H1 (cell line): ENCODE data around the gene EGLN2. TPM values are rescaled to one million over a fixed set of nuclear protein-coding genes. Genes with fewer than 3 reads are reported as not detected.
"Not testable (repeated sequence)": the region's sequence is repeated elsewhere in the genome, so short reads cannot be mapped to it uniquely, and the experiment has no call there.

Source experiments
- CTCF ChIA-PET: fragments of 300-600 bp; sonication (Branson Sonifier 250); formaldehyde crosslinking; loops from one replicate; lab custom pipeline; 2021; ENCODE audit not compliant: partially characterized antibody; lab: Charles Lee
- POLR2A ChIA-PET: fragments of 300-600 bp; sonication (Branson Sonifier 250); formaldehyde crosslinking; loops from one replicate; lab custom pipeline; 2021; ENCODE audit warnings: inconsistent platforms; ENCODE audit not compliant: partially characterized antibody; lab: Charles Lee
- DNase-seq, 2 experiments: peaks; one replicate each; pipeline versions ENCODE4 v3.0.0 to v3.0.0-alpha.2; 2010 to 2022; ENCODE audit warnings: low spot score in 2 of 2, low read depth in 1 of 2, mixed read lengths in 1 of 2
- FAIRE-seq: peaks from 2 replicates; lab custom pipeline; 2011; peaks lifted over from hg19 to GRCh38; lab: Jason Lieb, UNC
- H2AFZ ChIP-seq: 2 replicates; pipeline ENCODE4 v1.8.1; 2012; ENCODE audit warnings: low read length, inconsistent platforms
- H2AK5ac ChIP-seq: 2 replicates; pipeline ENCODE4 v1.6.1; 2013; ENCODE audit warnings: low read depth, low read length
- H2BK120ac ChIP-seq: replicated peaks from 2 replicates; pipeline ENCODE3; 2013; ENCODE audit warnings: low read depth, low read length, inconsistent platforms
- H2BK12ac ChIP-seq: 2 replicates; pipeline ENCODE4 v1.6.1; 2013; ENCODE audit warnings: low read depth, low read length
- H2BK15ac ChIP-seq: 2 replicates; pipeline ENCODE4 v1.6.1; 2013; ENCODE audit warnings: low read length
- H2BK20ac ChIP-seq: 2 replicates; pipeline ENCODE4 v1.6.1; 2013; ENCODE audit warnings: low read length
- H2BK5ac ChIP-seq: 2 replicates; pipeline ENCODE4 v1.6.1; 2013; ENCODE audit warnings: low read depth, low read length
- H3K14ac ChIP-seq: 2 replicates; pipeline ENCODE4 v1.6.1; 2013; ENCODE audit warnings: inconsistent platforms; ENCODE audit not compliant: insufficient read length
- H3K18ac ChIP-seq: 2 replicates; pipeline ENCODE4 v1.6.1; 2013; ENCODE audit warnings: low read length; ENCODE audit errors: extremely low read depth
- H3K23ac ChIP-seq: 2 replicates; pipeline ENCODE4 v1.6.1; 2013; ENCODE audit warnings: inconsistent platforms; ENCODE audit not compliant: insufficient read length
- H3K23me2 ChIP-seq: 2 replicates; pipeline ENCODE4 v1.6.1; 2013; ENCODE audit warnings: low read depth, low read length
- H3K27ac ChIP-seq: 2 replicates; pipeline ENCODE4 v1.6.1; 2011; ENCODE audit warnings: low read depth, low read length, inconsistent platforms
- H3K27me3 ChIP-seq, 4 experiments: replicated peaks in 1 of 4; 1 replicate in 1 of 4; 2 replicates in 3 of 4; pipeline versions ENCODE4 v1.6.1 to v1.8.1; 2011 to 2013; ENCODE audit warnings: low read length in 3 of 4, mild to moderate bottlenecking in 3 of 4, inconsistent platforms in 2 of 4, mixed read lengths in 2 of 4, moderate library complexity in 1 of 4; ENCODE audit not compliant: control insufficient read depth in 3 of 4, insufficient read depth in 3 of 4; ENCODE audit errors: extremely low read depth in 1 of 4
- H3K36me3 ChIP-seq, 4 experiments: 2 replicates each; pipeline versions ENCODE4 v1.6.1 to v1.8.1; 2011 to 2013; ENCODE audit warnings: mild to moderate bottlenecking in 4 of 4, low read length in 3 of 4, moderate library complexity in 2 of 4, control low read depth in 1 of 4, inconsistent platforms in 1 of 4; ENCODE audit not compliant: insufficient read depth in 4 of 4, control insufficient read depth in 2 of 4
- H3K4ac ChIP-seq: replicated peaks from 2 replicates; pipeline ENCODE3; 2013; ENCODE audit warnings: low read length, low read depth, mixed read lengths, inconsistent platforms; ENCODE audit not compliant: insufficient read length
- H3K4me1 ChIP-seq, 4 experiments: replicated peaks in 1 of 4; 1 replicate in 1 of 4; 2 replicates in 3 of 4; pipeline versions ENCODE4 v1.6.1 to v1.8.1; 2011 to 2013; ENCODE audit warnings: low read length in 3 of 4, inconsistent platforms in 2 of 4, mixed read lengths in 1 of 4; ENCODE audit not compliant: insufficient read depth in 4 of 4, control insufficient read depth in 3 of 4
- H3K4me2 ChIP-seq, 2 experiments: 2 replicates each; pipeline versions ENCODE4 v1.6.1 to v1.8.1; 2011 to 2013; ENCODE audit warnings: low read depth in 2 of 2, low read length in 2 of 2, control low read depth in 1 of 2, inconsistent platforms in 1 of 2, mild to moderate bottlenecking in 1 of 2; ENCODE audit not compliant: insufficient read depth in 1 of 2
- H3K4me3 ChIP-seq, 4 experiments: fragments of 200-600, 300-600 bp in 1 of 4; sonication (generic), shearing (Covaris generic), sonication (Bioruptor Twin) in 1 of 4; 2 replicates each; pipeline versions ENCODE4 v1.5.1 to v1.8.1; 2011 to 2016; ENCODE audit warnings: low read length in 4 of 4, low read depth in 3 of 4, control low read depth in 2 of 4, inconsistent platforms in 2 of 4, mild to moderate bottlenecking in 2 of 4, mixed read lengths in 1 of 4, moderate library complexity in 1 of 4; ENCODE audit not compliant: insufficient read depth in 2 of 4; ENCODE audit errors: extremely low read depth in 1 of 4
- H3K56ac ChIP-seq: replicated peaks from 2 replicates; pipeline ENCODE3; 2013; ENCODE audit warnings: low read depth, mild to moderate bottlenecking, mixed read lengths, low read length, inconsistent platforms; ENCODE audit not compliant: insufficient read length
- H3K79me1 ChIP-seq: 2 replicates; pipeline ENCODE4 v1.6.1; 2013; ENCODE audit warnings: low read depth, low read length, control low read depth
- H3K79me2 ChIP-seq, 2 experiments: 2 replicates each; pipeline versions ENCODE4 v1.6.1 to v1.8.1; 2012 to 2013; ENCODE audit warnings: low read length in 2 of 2, mild to moderate bottlenecking in 2 of 2, inconsistent platforms in 1 of 2; ENCODE audit not compliant: insufficient read depth in 2 of 2, control insufficient read depth in 1 of 2
- H3K9ac ChIP-seq, 4 experiments: replicated peaks in 1 of 4; 1 replicate in 1 of 4; 2 replicates in 3 of 4; pipeline versions ENCODE4 v1.6.1 to v1.8.1; 2011 to 2013; ENCODE audit warnings: low read depth in 3 of 4, low read length in 3 of 4, control low read depth in 2 of 4, mild to moderate bottlenecking in 2 of 4, moderate library complexity in 2 of 4, inconsistent platforms in 1 of 4; ENCODE audit errors: extremely low read depth in 1 of 4
- H3K9me3 ChIP-seq, 2 experiments: 2 replicates each; pipeline versions ENCODE4 v1.6.1 to v1.8.1; 2012 to 2013; ENCODE audit warnings: mild to moderate bottlenecking in 2 of 2, moderate library complexity in 2 of 2, control low read depth in 1 of 2, inconsistent platforms in 1 of 2, low read depth in 1 of 2, low read length in 1 of 2, mixed read lengths in 1 of 2; ENCODE audit not compliant: insufficient read depth in 2 of 2
- H4K20me1 ChIP-seq, 2 experiments: replicated peaks in 1 of 2; 2 replicates each; pipeline versions ENCODE3 to v1.8.1; 2011 to 2013; ENCODE audit warnings: inconsistent platforms in 2 of 2, low read length in 2 of 2, mild to moderate bottlenecking in 1 of 2; ENCODE audit not compliant: insufficient read depth in 2 of 2, control insufficient read depth in 1 of 2
- H4K5ac ChIP-seq: 2 replicates; pipeline ENCODE4 v1.6.1; 2013; ENCODE audit warnings: low read length, low read depth, mixed read lengths, inconsistent platforms; ENCODE audit not compliant: insufficient read length
- H4K8ac ChIP-seq: 2 replicates; pipeline ENCODE4 v1.8.0; 2013; ENCODE audit warnings: mild to moderate bottlenecking, moderate library complexity, low read length, inconsistent platforms; ENCODE audit not compliant: insufficient read depth; ENCODE audit errors: extremely low read depth
- H4K91ac ChIP-seq: replicated peaks from 2 replicates; pipeline ENCODE3; 2013; ENCODE audit warnings: low read length, mixed read lengths, inconsistent platforms; ENCODE audit not compliant: insufficient read length
- WGBS, 2 experiments: shearing (Covaris generic) in 1 of 2; methylation state at CpG; one replicate each; pipeline versions ENCODE4 v1.1.6 to v1.1.7; 2013 to 2015; ENCODE audit warnings: low lambda C conversion rate in 2 of 2, mixed read lengths in 2 of 2, inconsistent platforms in 1 of 2, low coverage in 1 of 2, missing lambda C conversion rate in 1 of 2; ENCODE audit not compliant: insufficient replicate concordance in 2 of 2, insufficient coverage in 1 of 2, insufficient read length in 1 of 2; ENCODE audit errors: extremely low coverage in 1 of 2, missing lambda C conversion rate in 1 of 2; 5-methylcytosine and 5-hydroxymethylcytosine counted together
- polyA plus RNA-seq, 7 experiments: library from polyadenylated mRNA; depleted of rRNA in 3 of 7; stranded (reverse) in 5 of 7; unstranded in 2 of 7; fragments of >200 nt in 5 of 7; fragments of 200-250 nt in 2 of 7; gene quantifications; 1 replicate in 5 of 7; 2 replicates in 1 of 7; 4 replicates in 1 of 7; pipeline versions ENCODE4 v1.2.1 to v1.2.3, GENCODE V29; 2011 to 2013; ENCODE audit warnings: missing spikeins in 2 of 7, mixed read lengths in 2 of 7
- total RNA-seq: library from RNA; stranded (reverse); fragmentation: NEBNext Ultra II Directional; extraction: Animal tissue kit (Norgen Biotek cat#: 25700); gene quantifications from 2 replicates; pipeline ENCODE4 v1.2.1, GENCODE V29; 2021

EGLN2 gene
- total and polyA plus RNA-seq, 2 of the 8 experiments (the other 6 are each of a cell fraction or from before 2014, with no cell fraction given): 86.9 to 103 TPM

GRCh38 chr19:40832431-40832790 is 33.4 kb downstream of the EGLN2 start:
- not testable (repeated sequence) for H3K4me2 ChIP-seq, H3K18ac ChIP-seq, H3K79me1 ChIP-seq, H4K8ac ChIP-seq, H3K27me3 ChIP-seq, H2BK5ac ChIP-seq, DNase-seq, FAIRE-seq, H3K4me1 ChIP-seq, H3K23me2 ChIP-seq, H3K4me3 ChIP-seq, H3K36me3 ChIP-seq, H4K91ac ChIP-seq, H3K9me3 ChIP-seq, H2AK5ac ChIP-seq, H3K56ac ChIP-seq, H3K79me2 ChIP-seq, H3K14ac ChIP-seq, H3K9ac ChIP-seq, H2BK120ac ChIP-seq, H3K23ac ChIP-seq, H4K5ac ChIP-seq, H2AFZ ChIP-seq, H3K27ac ChIP-seq, H2BK20ac ChIP-seq, H3K4ac ChIP-seq, H2BK12ac ChIP-seq, H4K20me1 ChIP-seq, H2BK15ac ChIP-seq
- CTCF ChIA-PET: interaction anchor here (1.4 kb wide), 1 partner anchor 169 kb away, joined by 4 read pairs; no protein-coding TSS in a partner anchor
- 78% methylated on average over 4 of the region's 4 CpGs; no CpG with 5 or more reads in 1 of the 2 experiments for WGBS, 2 experiments
- POLR2A ChIA-PET: interaction anchor here (1.0 to 1.7 kb wide), 2 partner anchors 16 to 26 kb away, joined by 3 to 5 read pairs; no protein-coding TSS in a partner anchor
